ENCODE data around the gene NDUFS1. TPM values are rescaled to one million over a fixed set of nuclear protein-coding genes. Genes with fewer than 3 reads are reported as not detected.
"Not testable (repeated sequence)": the region's sequence is repeated elsewhere in the genome, so short reads cannot be mapped to it uniquely, and the experiment has no call there.

The NDUFS1 gene
- total and polyA plus RNA-seq, 2 experiments from 2014 or later: 86.8 to 145 TPM

DNA sequence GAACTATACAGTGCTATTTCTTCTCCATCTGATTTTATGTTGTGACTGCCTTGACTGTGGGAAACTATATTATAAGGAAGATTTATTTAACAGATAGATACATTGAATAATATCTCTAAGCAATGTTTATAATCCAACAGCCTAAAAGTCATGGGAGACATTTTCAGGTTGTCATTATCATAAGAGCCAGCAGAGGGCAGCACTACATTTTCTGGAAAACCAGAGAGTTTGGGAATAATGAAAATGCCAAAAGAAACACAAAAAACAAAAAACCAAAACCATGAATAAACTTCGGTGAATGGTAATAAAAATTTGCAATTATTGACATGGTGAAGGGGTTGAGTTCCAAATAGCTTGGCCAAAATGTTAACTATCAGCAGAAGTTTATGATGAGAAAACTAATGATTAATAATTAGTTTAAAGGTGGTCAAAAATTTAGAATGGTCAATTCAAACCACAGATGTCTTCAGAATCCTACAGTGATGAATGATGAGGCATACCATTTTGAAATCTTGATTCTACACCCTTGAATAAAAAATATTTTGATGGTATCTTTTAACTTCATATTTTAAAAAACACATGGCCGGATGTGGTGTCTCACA lies 5.1 kb upstream of the NDUFS1 start:
- H3K36me3 ChIP-seq: peaks cover 30% of the 10 kb centered on the region
- TF ChIP-seq, protein P1, sequence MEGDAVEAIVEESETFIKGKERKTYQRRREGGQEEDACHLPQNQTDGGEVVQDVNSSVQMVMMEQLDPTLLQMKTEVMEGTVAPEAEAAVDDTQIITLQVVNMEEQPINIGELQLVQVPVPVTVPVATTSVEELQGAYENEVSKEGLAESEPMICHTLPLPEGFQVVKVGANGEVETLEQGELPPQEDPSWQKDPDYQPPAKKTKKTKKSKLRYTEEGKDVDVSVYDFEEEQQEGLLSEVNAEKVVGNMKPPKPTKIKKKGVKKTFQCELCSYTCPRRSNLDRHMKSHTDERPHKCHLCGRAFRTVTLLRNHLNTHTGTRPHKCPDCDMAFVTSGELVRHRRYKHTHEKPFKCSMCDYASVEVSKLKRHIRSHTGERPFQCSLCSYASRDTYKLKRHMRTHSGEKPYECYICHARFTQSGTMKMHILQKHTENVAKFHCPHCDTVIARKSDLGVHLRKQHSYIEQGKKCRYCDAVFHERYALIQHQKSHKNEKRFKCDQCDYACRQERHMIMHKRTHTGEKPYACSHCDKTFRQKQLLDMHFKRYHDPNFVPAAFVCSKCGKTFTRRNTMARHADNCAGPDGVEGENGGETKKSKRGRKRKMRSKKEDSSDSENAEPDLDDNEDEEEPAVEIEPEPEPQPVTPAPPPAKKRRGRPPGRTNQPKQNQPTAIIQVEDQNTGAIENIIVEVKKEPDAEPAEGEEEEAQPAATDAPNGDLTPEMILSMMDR (IDR thresholded peaks at IDR 0.05; ENCODE audit: low read depth, low read length): peak; percentile 68

DNA sequence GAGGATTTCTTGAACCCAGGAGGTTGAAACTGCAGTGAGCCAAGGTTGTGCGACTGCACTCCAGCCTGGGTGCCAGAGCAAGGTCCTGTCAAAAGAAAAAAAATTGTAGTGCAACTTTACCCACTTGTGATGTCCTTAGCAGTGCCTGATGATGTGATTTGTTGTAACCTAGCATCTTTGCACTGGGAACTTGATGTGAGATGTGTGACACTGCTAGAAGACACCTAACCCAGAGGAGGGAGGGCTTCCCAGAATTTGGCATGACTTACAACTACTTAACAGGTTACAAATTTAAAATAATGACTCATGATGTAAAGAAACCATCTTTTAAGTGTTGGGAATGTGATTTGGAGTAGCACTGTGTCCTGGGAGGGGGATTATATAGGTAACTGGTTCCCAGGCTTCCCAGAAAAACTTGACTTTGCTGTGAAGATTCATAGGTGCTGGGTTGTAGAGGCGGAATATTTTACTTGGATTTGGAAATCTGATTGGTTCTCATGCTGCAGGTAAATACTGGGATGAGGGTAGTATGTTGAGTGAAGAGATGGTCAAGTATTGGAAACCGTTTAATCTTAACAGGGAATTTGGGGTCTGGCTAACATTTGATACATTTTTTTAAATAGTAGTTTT lies 4.1 kb upstream of the NDUFS1 start:
- TF ChIP-seq, protein P1 (IDR thresholded peaks at IDR 0.05; ENCODE audit: low read depth, low read length): no peak
- DNase-seq (ENCODE audit: low read depth in 1 of 2, low spot score in 1 of 2): no peak
- peaks cover 5% of the 10 kb centered on the region for H3K4me1 ChIP-seq (ENCODE audit: low read depth)
- no peaks in the 10 kb centered on the region for H3K27me3 ChIP-seq
- peaks cover 30% of the 10 kb centered on the region for H3K36me3 ChIP-seq
- no peaks in the 10 kb centered on the region for H3K9me3 ChIP-seq (ENCODE audit: low read depth)
- H3K4me3 ChIP-seq: no peak overlapping the region
- no peak overlapping the region for H3K27ac ChIP-seq

More for the DNA sequence above, 5.1 kb upstream of the NDUFS1 start:
- peak; percentile 24 to 56 for DNase-seq (ENCODE audit: low read depth in 1 of 2, low spot score in 1 of 2)
- H3K27me3 ChIP-seq: no peaks in the 10 kb centered on the region
- H3K9me3 ChIP-seq (ENCODE audit: low read depth): no peaks in the 10 kb centered on the region
- H3K4me3 ChIP-seq: no peak overlapping the region
- no peak overlapping the region for H3K27ac ChIP-seq
- H3K4me1 ChIP-seq (ENCODE audit: low read depth): peaks cover 5% of the 10 kb centered on the region

DNA sequence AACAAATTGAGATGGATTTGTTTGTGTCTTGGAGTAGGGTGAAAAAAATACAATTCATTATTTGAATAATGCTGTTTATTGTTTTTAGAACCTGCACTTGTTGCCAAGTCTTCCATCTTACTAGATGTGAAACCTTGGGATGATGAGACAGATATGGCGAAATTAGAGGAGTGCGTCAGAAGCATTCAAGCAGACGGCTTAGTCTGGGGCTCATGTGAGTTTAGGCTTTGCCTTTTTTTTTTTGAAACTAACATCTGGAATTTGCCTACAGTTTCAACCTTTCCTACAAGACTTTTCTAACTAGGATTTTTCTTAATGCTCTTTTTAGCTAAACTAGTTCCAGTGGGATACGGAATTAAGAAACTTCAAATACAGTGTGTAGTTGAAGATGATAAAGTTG lies 3.2 kb upstream of the NDUFS1 start:
- not testable (repeated sequence) for H3K4me1 ChIP-seq (ENCODE audit: low read depth); H3K4me3 ChIP-seq; H3K9me3 ChIP-seq (ENCODE audit: low read depth); H3K27ac ChIP-seq; H3K27me3 ChIP-seq; DNase-seq (ENCODE audit: low read depth in 1 of 2, low spot score in 1 of 2)
- peaks cover 30% of the 10 kb centered on the region for H3K36me3 ChIP-seq

DNA sequence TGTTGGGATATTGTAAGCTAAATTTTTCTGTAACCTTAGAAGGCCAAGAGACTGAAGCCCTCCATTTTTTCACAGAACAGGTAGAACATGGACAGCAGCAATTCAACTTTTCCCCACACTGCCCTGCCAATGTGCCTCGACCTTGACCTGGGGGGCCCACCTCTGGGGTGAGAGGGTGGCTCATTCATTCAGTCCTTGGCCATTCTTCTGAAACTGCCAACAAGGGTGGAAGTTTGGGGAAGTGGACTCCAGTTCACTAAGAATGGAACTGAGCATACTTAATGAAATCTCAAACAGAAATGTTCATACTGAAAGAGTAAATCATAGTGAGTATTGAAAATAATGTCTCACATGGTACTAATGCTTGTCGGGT lies 1.5 kb upstream of the NDUFS1 start:
- H3K27me3 ChIP-seq: no peaks in the 10 kb centered on the region
- peaks cover 8% of the 10 kb centered on the region for H3K4me1 ChIP-seq (ENCODE audit: low read depth)
- peak overlapping the region; percentile 76 for H3K4me3 ChIP-seq
- H3K27ac ChIP-seq: no peak overlapping the region
- peaks cover 33% of the 10 kb centered on the region for H3K36me3 ChIP-seq
- DNase-seq (ENCODE audit: low read depth in 1 of 2, low spot score in 1 of 2): no peak
- no peaks in the 10 kb centered on the region for H3K9me3 ChIP-seq (ENCODE audit: low read depth)
- TF ChIP-seq, protein P1 (IDR thresholded peaks at IDR 0.05; ENCODE audit: low read depth, low read length): no peak

DNA sequence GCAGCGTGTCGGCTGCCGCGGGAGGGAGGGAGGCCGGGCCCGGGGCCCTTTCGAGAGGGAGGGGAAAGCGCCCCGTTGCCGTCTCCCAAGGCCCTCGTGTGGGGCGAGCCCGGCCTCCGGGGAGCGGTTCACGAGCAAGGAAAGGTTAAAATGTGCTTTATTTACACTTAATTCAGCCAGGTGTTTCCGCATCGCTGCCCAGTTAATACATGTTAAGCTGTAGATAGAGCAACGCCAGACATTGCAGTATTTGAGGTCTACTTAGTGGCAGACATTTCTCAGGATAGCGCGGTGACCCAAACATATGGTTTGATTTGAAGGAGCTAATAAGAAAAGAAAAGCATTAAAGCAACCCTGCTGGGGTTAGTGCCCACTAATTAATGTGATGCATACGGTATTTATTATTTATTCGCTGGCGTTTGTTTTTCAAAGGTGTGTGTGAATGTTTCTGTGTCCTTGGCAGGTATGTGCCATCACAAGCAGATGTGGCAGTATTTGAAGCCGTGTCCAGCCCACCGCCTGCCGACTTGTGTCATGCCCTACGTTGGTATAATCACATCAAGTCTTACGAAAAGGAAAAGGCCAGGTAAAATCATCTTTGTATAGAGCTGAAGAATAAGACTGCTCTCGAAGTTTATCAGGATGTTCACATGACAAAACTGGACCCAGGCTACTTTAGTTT lies 1.0 kb upstream of the NDUFS1 start:
- no peaks in the 10 kb centered on the region for H3K9me3 ChIP-seq (ENCODE audit: low read depth)
- peak; percentile 64 to 70 for DNase-seq (ENCODE audit: low read depth in 1 of 2, low spot score in 1 of 2)
- peaks cover 8% of the 10 kb centered on the region for H3K4me1 ChIP-seq (ENCODE audit: low read depth)
- H3K27me3 ChIP-seq: no peaks in the 10 kb centered on the region
- TF ChIP-seq, protein P1 (IDR thresholded peaks at IDR 0.05; ENCODE audit: low read depth, low read length): no peak
- H3K36me3 ChIP-seq: peaks cover 33% of the 10 kb centered on the region
- H3K4me3 ChIP-seq: peak overlapping the region; percentile 76
- peak overlapping the region; percentile 95 for H3K27ac ChIP-seq

Data from cardiac muscle cell (in vitro differentiated cells and primary cell).